HG02973 (cell line): ENCODE measurements around the gene LINGO4.
"Not testable (repeated sequence)": the region's sequence is repeated elsewhere in the genome, so short reads cannot be mapped to it uniquely, and the experiment has no call there.

Experiments used
- ATAC-seq: cut with Tn5 transposase; IDR thresholded peaks from one replicate; pipeline ENCODE4 v1.9.1; 2021; ENCODE audit warnings: moderate library complexity; ENCODE audit not compliant: unreplicated experiment

LINGO4 gene

DNA sequence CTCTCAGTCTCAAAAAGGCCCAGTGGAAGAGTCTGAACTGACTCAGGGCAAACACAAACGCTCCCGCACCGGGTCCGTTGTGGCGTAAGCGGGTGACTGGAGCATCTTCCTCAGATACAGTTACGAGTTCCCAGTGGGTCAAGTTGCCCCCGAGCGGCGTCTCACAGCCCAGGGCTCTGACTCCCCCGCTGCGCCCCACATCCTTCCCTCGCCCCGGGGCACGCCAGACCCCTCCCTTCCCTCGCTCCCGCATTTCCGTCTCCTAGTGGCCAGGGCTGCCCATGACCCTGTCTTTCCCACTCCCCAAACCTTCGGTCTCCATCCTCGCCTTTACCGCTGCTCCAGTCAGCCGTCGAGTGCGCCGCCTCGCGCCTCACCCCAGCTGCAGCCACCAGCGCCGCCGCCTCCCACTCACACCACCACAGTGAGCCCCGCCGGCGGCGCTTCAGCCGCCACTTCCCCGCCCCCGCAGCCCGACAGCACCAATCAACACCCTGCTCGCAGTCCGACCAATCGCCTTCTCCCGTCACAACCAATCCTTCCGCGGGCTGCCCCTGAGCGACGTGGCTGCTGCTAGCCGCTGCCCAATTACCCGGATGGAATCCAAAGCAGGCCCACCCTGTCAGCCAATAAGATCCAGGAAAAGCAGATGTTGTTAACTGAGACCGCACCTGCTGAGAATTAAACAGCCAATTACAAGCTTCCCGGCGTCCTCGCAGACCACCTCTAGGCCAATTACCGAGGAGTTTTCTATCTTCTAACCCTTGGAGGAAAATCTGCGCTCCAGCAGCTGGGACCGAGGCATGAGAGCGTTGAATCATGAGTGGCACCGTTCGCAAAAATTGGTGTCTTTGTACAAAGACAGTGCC, 14.9 kb downstream of the LINGO4 start, which contains the start of gene TDRKH:
TDRKH (minus strand) TSS at position 430 of the 869 bp plus-strand sequence. CDS start 7,478 bp downstream, outside the sequence.
- peak; percentile 95 for ATAC-seq

- no peak for ATAC-seq
Measured at GRCh38 chr1:151787689-151788088, 17.5 kb downstream of the LINGO4 start.

DNA sequence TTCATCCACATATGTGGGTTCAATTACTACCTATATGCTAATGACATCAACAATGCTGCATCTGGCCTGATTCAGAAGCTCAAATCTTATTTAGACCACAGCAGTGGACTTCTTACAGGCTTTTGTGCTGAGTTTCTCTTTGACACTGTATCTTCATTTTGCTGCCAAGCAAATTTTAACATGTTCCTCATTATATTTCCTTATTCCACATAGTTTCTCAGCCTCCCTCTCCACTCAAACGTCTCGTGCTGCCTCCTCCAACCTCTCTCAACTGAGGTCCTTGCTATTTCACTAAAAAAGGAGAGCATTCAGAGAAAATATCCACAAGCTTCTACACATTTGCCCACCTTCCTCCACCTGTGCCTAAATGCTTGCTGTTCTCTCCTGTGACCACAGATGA, 21.4 kb downstream of the LINGO4 start:
- no peak for ATAC-seq

- ATAC-seq: no peak
Measured at GRCh38 chr1:151782741-151783140, 22.5 kb downstream of the LINGO4 start.

- not testable (repeated sequence) for ATAC-seq
Measured at GRCh38 chr1:151782026-151782425, 23.2 kb downstream of the LINGO4 start.

- ATAC-seq: not testable (repeated sequence)
Measured at GRCh38 chr1:151780736-151781135, 24.5 kb downstream of the LINGO4 start.

- ATAC-seq: no peak
Measured at GRCh38 chr1:151779852-151780251, 25.4 kb downstream of the LINGO4 start.

- ATAC-seq: no peak
Measured at GRCh38 chr1:151777317-151777716, 27.9 kb downstream of the LINGO4 start.

GRCh38 chr1:151776665-151777062, 28.6 kb downstream of the LINGO4 start:
- ATAC-seq: no peak

- no peak for ATAC-seq
Measured at GRCh38 chr1:151775894-151776664, 29.1 kb downstream of the LINGO4 start.

- ATAC-seq: no peak
Measured at GRCh38 chr1:151774256-151774922, 30.8 kb downstream of the LINGO4 start.

- no peak for ATAC-seq
Measured at GRCh38 chr1:151773702-151774101, 31.5 kb downstream of the LINGO4 start.

- ATAC-seq: not testable (repeated sequence)
Measured at GRCh38 chr1:151769270-151769669, 35.9 kb downstream of the LINGO4 start.

DNA sequence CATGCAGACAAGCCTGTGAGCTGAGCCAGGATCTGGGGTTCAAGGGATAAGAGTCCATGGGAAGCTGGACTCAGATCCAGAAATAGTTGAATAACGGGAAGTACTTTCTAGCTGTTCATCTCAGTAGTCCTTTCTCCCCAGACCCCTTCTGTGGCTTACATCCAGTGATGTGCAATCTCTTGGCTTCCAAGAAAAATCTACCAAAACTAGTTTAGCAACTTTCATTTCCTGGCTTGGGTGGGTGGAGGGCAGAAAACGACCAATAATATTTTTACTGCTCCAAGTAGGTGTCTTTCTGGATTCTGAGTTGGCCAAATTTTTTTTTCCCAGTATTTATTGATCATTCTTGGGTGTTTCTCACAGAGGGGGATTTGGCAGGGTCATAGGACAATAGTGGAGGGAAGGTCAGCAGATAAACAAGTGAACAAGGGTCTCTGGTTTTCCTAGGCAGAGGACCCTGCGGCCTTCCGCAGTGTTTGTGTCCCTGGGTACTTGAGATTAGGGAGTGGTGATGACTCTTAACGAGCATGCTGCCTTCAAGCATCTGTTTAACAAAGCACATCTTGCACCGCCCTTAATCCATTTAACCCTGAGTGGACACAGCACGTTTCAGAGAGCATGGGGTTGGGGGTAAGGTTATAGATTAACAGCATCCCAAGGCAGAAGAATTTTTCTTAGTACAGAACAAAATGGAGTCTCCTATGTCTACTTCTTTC, 36.7 kb downstream of the LINGO4 start:
- not testable (repeated sequence) for ATAC-seq

- no peak for ATAC-seq
Measured at GRCh38 chr1:151763990-151764389, 41.2 kb downstream of the LINGO4 start.

DNA sequence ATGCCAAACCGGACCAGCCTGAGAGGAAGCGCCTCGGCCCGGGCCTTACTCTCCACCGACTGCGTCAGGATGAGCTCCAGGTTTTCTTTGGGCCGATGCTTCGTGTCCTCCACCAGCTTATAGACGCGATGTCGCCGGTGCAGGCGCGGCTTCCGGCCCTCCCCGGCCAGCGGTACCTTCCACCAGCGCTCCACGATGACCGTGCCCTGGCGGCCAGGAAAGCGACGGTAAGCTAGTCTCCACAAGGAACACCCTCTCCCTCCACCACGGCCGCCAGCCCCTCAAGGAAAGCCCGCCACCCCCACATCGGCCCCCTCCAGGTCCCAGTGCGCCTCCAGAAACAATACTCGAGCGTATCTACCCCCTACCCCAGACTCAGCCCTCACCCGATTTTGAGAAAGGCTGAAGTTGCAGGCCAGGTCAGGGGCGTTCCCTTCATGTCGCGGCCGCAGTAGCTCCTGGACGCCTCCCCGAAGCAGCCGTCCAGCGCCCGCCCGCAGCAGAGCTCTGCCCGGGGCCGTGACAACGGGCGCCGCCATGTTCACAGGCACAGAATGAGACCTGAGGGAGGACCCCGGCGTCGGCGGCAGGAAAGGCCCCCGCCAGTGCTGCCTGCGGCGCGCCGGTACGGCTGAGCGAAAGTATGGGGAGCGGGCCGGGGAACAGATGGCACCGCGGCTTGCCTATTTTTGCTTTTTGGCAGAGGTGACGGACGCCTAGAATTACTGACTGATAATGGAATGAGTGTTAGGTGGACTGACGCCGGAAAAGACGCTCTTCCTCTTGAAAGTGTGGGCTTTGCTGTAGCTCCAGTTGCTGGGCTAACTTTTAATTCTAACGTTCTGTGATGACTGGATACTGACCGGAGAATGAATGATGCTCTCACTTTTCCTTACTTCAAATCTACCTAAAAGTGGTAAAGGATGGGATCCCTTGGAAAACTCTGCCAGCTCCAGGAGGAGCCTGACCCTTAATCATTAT, 42.0 kb downstream of the LINGO4 start, which contains the start of gene MRPL9:
MRPL9 (minus strand) TSS at position 556 of the 981 bp plus-strand sequence; CDS start at position 539, 17 bp downstream.
- peak; percentile 87 for ATAC-seq

DNA sequence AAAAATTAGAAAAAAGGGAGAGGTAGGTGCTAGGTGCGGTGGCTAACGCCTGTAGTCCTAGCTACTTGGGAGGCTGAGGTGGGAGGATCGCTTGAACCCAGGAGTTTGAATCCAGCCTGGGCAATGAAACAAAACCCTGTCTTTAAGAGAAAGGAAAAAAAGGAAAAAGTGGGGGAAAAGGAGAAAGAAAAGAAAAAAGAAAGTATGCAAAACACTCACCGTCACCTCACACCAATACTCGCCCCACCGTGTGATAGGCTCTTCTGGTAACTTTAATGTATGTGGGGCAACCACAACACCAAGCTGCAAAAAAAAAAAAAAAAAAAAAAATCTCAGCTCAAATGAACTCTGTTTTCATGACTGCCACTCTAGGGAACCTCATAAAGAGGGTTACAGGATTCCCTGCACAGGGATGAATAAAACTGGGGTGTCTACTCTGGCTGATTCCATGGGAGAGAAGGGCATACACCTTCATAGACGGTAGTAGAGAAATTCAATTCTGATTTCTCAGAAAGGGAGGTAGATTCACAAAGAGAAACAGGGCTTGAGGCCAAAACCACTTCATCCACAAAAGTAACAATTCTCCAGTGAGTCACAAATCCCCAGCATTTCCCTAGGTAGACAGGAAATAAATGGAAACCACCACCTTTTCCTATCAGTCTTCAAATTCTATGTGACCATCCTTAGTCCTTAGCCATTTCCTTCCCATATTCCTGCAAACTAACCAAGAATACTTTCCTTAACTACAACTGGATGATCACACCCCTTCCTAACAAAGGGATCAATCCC, 44.4 kb downstream of the LINGO4 start:
- no peak for ATAC-seq

GRCh38 chr1:151759241-151759640, 46.0 kb downstream of the LINGO4 start:
- ATAC-seq: no peak
